Esophagus muscularis mucosa (tissue), 4 donors: ENCODE results near the gene BNC2.

ENCODE experiments used
- CTCF ChIP-seq, 3 experiments: fragments of 200-600 bp in 2 of 3; fragments of 450-650 bp in 1 of 3; sonication (generic) in 2 of 3; IDR thresholded peaks; one replicate each; pipeline ENCODE4 v1.5.1; 2017 to 2019; ENCODE audit warnings: antibody characterized with exemption in 3 of 3, mild to moderate bottlenecking in 2 of 3, moderate library complexity in 1 of 3
- EP300 ChIP-seq: sonication (generic); formaldehyde crosslinking; IDR thresholded peaks from one replicate; pipeline ENCODE4 v1.6.1; 2017; ENCODE audit warnings: antibody characterized with exemption
- POLR2A ChIP-seq: fragments of 450-650 bp; IDR thresholded peaks from one replicate; pipeline ENCODE4 v1.6.1; 2017; ENCODE audit warnings: antibody characterized with exemption, moderate library complexity, mild to moderate bottlenecking, low read depth
- POLR2AphosphoS5 ChIP-seq, 2 donors: sonication (generic); formaldehyde crosslinking; IDR thresholded peaks; one replicate each; pipeline ENCODE4 v1.6.1; 2017; ENCODE audit warnings: antibody characterized with exemption in 2 of 2

GRCh38 chr9:16709924-16710323 is 160.5 kb downstream of the BNC2 start:
- TF ChIP-seq CTCF (IDR thresholded peaks at IDR 0.05) (no peak), POLR2A (no peak), POLR2AphosphoS5 (IDR thresholded peaks at IDR 0.05) (no peak), EP300 (no peak)
